Non-pigmented ciliary epithelial cell (primary cell): ENCODE results near the gene FCER2.

Experiments
- DNase-seq: peaks from one replicate; pipeline ENCODE4 v3.0.0-alpha.2; 2010; ENCODE audit warnings: low read depth

The FCER2 gene

GRCh38 chr19:7733376-7733775 is 31.4 kb upstream of the FCER2 start:
- DNase-seq = no peak

- no peak for DNase-seq
These were observed 30.1 kb upstream of the FCER2 start, which contains the start of gene CLEC4G for GRCh38 chr19:7732045-7732444. CLEC4G (minus strand) TSS chr19:7732110; CDS start chr19:7732102, 8 bp downstream.

- DNase-seq = no peak
These were observed 29.7 kb upstream of the FCER2 start for GRCh38 chr19:7731615-7732014.

GRCh38 chr19:7731218-7731595 is 29.3 kb upstream of the FCER2 start:
- DNase-seq = no peak

- no peak for DNase-seq
These were observed 28.6 kb upstream of the FCER2 start for GRCh38 chr19:7730286-7731217.

GRCh38 chr19:7729831-7730285 is 27.9 kb upstream of the FCER2 start:
- no peak for DNase-seq

- no peak for DNase-seq
These were observed 27.3 kb upstream of the FCER2 start for GRCh38 chr19:7729211-7729610.

GRCh38 chr19:7725791-7726190 is 23.9 kb upstream of the FCER2 start:
- DNase-seq = no peak

- DNase-seq = no peak
These were observed 20.3 kb upstream of the FCER2 start for GRCh38 chr19:7722231-7722651.

- DNase-seq = no peak
These were observed 18.4 kb upstream of the FCER2 start for GRCh38 chr19:7720351-7720750.

- no peak for DNase-seq
These were observed 16.7 kb upstream of the FCER2 start for GRCh38 chr19:7718668-7719067.

- no peak for DNase-seq
These were observed 14.8 kb upstream of the FCER2 start for GRCh38 chr19:7716762-7717161.

GRCh38 chr19:7715671-7716070 is 13.7 kb upstream of the FCER2 start:
- DNase-seq = no peak

GRCh38 chr19:7710616-7711015 is 8.7 kb upstream of the FCER2 start:
- DNase-seq = no peak

- no peak for DNase-seq
These were observed 8.1 kb upstream of the FCER2 start for GRCh38 chr19:7709932-7710460.

- DNase-seq = no peak
These were observed 5.1 kb upstream of the FCER2 start for GRCh38 chr19:7706955-7707456.

GRCh38 chr19:7706188-7706954 is 4.4 kb upstream of the FCER2 start:
- no peak for DNase-seq

GRCh38 chr19:7705387-7706187 is 3.7 kb upstream of the FCER2 start:
- DNase-seq = no peak

- no peak for DNase-seq
These were observed 2.5 kb upstream of the FCER2 start for GRCh38 chr19:7704280-7705060.

GRCh38 chr19:7703332-7703731 is 1.4 kb upstream of the FCER2 start:
- no peak for DNase-seq
